H1 (cell line): ENCODE data around the gene SHH.

Experiments used
- CREB1 ChIP-seq: IDR thresholded peaks from 2 replicates; pipeline ENCODE4 v1.6.1; 2012; ENCODE audit warnings: inconsistent platforms
- CTCF ChIP-seq, 3 experiments: IDR thresholded peaks; 1 replicate in 2 of 3; 2 replicates in 1 of 3; pipeline versions ENCODE4 v1.5.1 to v1.6.1; 2011; ENCODE audit warnings: low read length in 3 of 3, mild to moderate bottlenecking in 3 of 3, inconsistent platforms in 2 of 3, low read depth in 1 of 3, moderate library complexity in 1 of 3; ENCODE audit not compliant: insufficient read depth in 1 of 3; ENCODE audit errors: control extremely low read depth in 1 of 3
- GTF2F1 ChIP-seq: IDR thresholded peaks from 2 replicates; pipeline ENCODE4 v1.6.1; 2012; ENCODE audit warnings: low read depth, low read length, improper control_type of control experiment, borderline replicate concordance
- MAFK ChIP-seq: IDR thresholded peaks from 2 replicates; pipeline ENCODE4 v1.6.1; 2012; ENCODE audit warnings: low read depth, mild to moderate bottlenecking, improper control_type of control experiment, low read length
- PHF8 ChIP-seq: fragments of 200-600 bp; sonication (generic); conservative IDR thresholded peaks from 2 replicates; pipeline ENCODE4 v1.7.1; 2012; ENCODE audit warnings: low read depth, mild to moderate bottlenecking, inconsistent platforms, low read length, moderate library complexity
- POLR2AphosphoS5 ChIP-seq: IDR thresholded peaks from 2 replicates; pipeline ENCODE4 v1.6.1; 2011; ENCODE audit warnings: low read depth, low read length
- RAD21 ChIP-seq, 2 experiments: IDR thresholded peaks in 1 of 2; conservative IDR thresholded peaks in 1 of 2; 2 replicates each; pipeline ENCODE4 v1.6.1; 2011; ENCODE audit warnings: low read depth in 2 of 2, low read length in 2 of 2, improper control_type of control experiment in 1 of 2, inconsistent platforms in 1 of 2, mild to moderate bottlenecking in 1 of 2, moderate library complexity in 1 of 2
- RBBP5 ChIP-seq: IDR thresholded peaks from 2 replicates; pipeline ENCODE4 v1.7.1; 2012; ENCODE audit warnings: low read depth, mild to moderate bottlenecking, inconsistent platforms, low read length, moderate library complexity, borderline replicate concordance
- RFX5 ChIP-seq: IDR thresholded peaks from 2 replicates; pipeline ENCODE4 v1.6.1; 2011; ENCODE audit warnings: low read depth, low read length, improper control_type of control experiment, borderline replicate concordance
- TAF1 ChIP-seq: IDR thresholded peaks from 2 replicates; pipeline ENCODE4 v1.6.1; 2011; ENCODE audit warnings: mild to moderate bottlenecking, low read depth, low read length

- TF ChIP-seq CTCF (IDR thresholded peaks at IDR 0.05; ENCODE audit: control extremely low read depth in 1 of 3, insufficient read depth in 1 of 3, low read depth in 1 of 3, low read length in 3 of 3): no peak
- no peak for TF ChIP-seq MAFK
- no peak for TF ChIP-seq RBBP5
- no peak for TF ChIP-seq TAF1
- no peak for TF ChIP-seq PHF8
- no peak for TF ChIP-seq POLR2AphosphoS5
- no peak for TF ChIP-seq CREB1
- TF ChIP-seq GTF2F1: no peak
- no peak for TF ChIP-seq RFX5
- no peak for TF ChIP-seq RAD21 (IDR thresholded peaks at IDR 0.05 in 1 of 2, conservative IDR thresholded peaks at IDR 0.05 in 1 of 2; ENCODE audit: low read depth in 2 of 2, low read length in 2 of 2)
Measured at GRCh38 chr7:155809332-155809946, 2.8 kb downstream of the SHH start.
